NCI-H82 (cell line): ENCODE measurements around the gene TEAD3.
"Not testable (repeated sequence)": the region's sequence is repeated elsewhere in the genome, so short reads cannot be mapped to it uniquely, and the experiment has no call there.

Source experiments
- DNase-seq: peaks from one replicate; lab custom pipeline; 2025; lab: John Stamatoyannopoulos, UW

Gene TEAD3

GRCh38 chr6:35496841-35497570, at the start of gene TEAD3:
Gene TEAD3 (minus strand): TSS chr6:35497079.
- DNase-seq: peak; percentile 81

GRCh38 chr6:35544769-35545361, 48.0 kb upstream of the TEAD3 start:
- peak; percentile 95 for DNase-seq

GRCh38 chr6:35543459-35544193, 46.7 kb upstream of the TEAD3 start:
- DNase-seq: peak; percentile 30

- no peak for DNase-seq
Measured at GRCh38 chr6:35541836-35542235, 45.0 kb upstream of the TEAD3 start.

- DNase-seq: no peak
Measured at GRCh38 chr6:35539223-35539622, 42.3 kb upstream of the TEAD3 start.

- DNase-seq: not testable (repeated sequence)
Measured at GRCh38 chr6:35535847-35536246, 39.0 kb upstream of the TEAD3 start.

GRCh38 chr6:35534407-35535170, 37.7 kb upstream of the TEAD3 start:
- DNase-seq: peak; percentile 100

GRCh38 chr6:35533981-35534380, 37.1 kb upstream of the TEAD3 start:
- no peak for DNase-seq

GRCh38 chr6:35532126-35532525, 35.2 kb upstream of the TEAD3 start:
- DNase-seq: peak; percentile 93

GRCh38 chr6:35524380-35525020, 27.6 kb upstream of the TEAD3 start:
- DNase-seq: no peak

GRCh38 chr6:35522660-35523658, 26.1 kb upstream of the TEAD3 start:
- DNase-seq: peak; percentile 91

- no peak for DNase-seq
Measured at GRCh38 chr6:35522151-35522550, 25.3 kb upstream of the TEAD3 start.

- no peak for DNase-seq
Measured at GRCh38 chr6:35521235-35521634, 24.4 kb upstream of the TEAD3 start.

- DNase-seq: no peak
Measured at GRCh38 chr6:35519313-35520015, 22.6 kb upstream of the TEAD3 start.

- DNase-seq: no peak
Measured at GRCh38 chr6:35518566-35519312, 21.9 kb upstream of the TEAD3 start.

GRCh38 chr6:35517978-35518377, 21.1 kb upstream of the TEAD3 start:
- DNase-seq: not testable (repeated sequence)

GRCh38 chr6:35516712-35517111, 19.8 kb upstream of the TEAD3 start:
- DNase-seq: no peak

- not testable (repeated sequence) for DNase-seq
Measured at GRCh38 chr6:35515939-35516338, 19.1 kb upstream of the TEAD3 start.

GRCh38 chr6:35514587-35514986, 17.7 kb upstream of the TEAD3 start:
- DNase-seq: no peak
